ENCODE results near the gene TMTC4.

TMTC4 gene

GRCh38 chr13:100652510-100652909 is 22.1 kb downstream of the TMTC4 start:
- Histone ChIP-seq H3K27ac (no peak overlapping the region), H3K79me2 (no peaks in the 10 kb centered on the region), H3K9me3 (ENCODE audit: control insufficient read depth, low read length) (no peaks in the 10 kb centered on the region), H3K9ac (no peak overlapping the region), H3K4me2 (ENCODE audit: low read length) (no peak overlapping the region), H3K27me3 (ENCODE audit: control insufficient read depth, insufficient read depth, low read length) (no peaks in the 10 kb centered on the region), H3K4me3 (ENCODE audit: low read depth, low read length) (no peak overlapping the region), H3K36me3 (ENCODE audit: control insufficient read depth, insufficient read depth, low read length) (no peaks in the 10 kb centered on the region), H3K4me1 (no peaks in the 10 kb centered on the region), H2AFZ (no peak overlapping the region)
- TF ChIP-seq CTCF (IDR thresholded peaks at IDR 0.05): no peak

GRCh38 chr13:100650326-100650725 is 24.3 kb downstream of the TMTC4 start:
- Histone ChIP-seq H3K27me3 (ENCODE audit: control insufficient read depth, insufficient read depth, low read length) (no peaks in the 10 kb centered on the region), H3K9ac (no peak overlapping the region), H3K79me2 (no peaks in the 10 kb centered on the region), H3K4me3 (ENCODE audit: low read depth, low read length) (no peak overlapping the region), H3K4me2 (ENCODE audit: low read length) (no peak overlapping the region), H2AFZ (no peak overlapping the region), H3K4me1 (no peaks in the 10 kb centered on the region), H3K27ac (no peak overlapping the region), H3K9me3 (ENCODE audit: control insufficient read depth, low read length) (no peaks in the 10 kb centered on the region), H3K36me3 (ENCODE audit: control insufficient read depth, insufficient read depth, low read length) (no peaks in the 10 kb centered on the region)
- no peak for TF ChIP-seq CTCF (IDR thresholded peaks at IDR 0.05)

GRCh38 chr13:100648354-100648753 is 26.2 kb downstream of the TMTC4 start:
- H3K4me1 ChIP-seq: no peaks in the 10 kb centered on the region
- TF ChIP-seq CTCF (IDR thresholded peaks at IDR 0.05): no peak
- H2AFZ ChIP-seq: no peak overlapping the region
- H3K27me3 ChIP-seq (ENCODE audit: control insufficient read depth, insufficient read depth, low read length): no peaks in the 10 kb centered on the region
- H3K36me3 ChIP-seq (ENCODE audit: control insufficient read depth, insufficient read depth, low read length): no peaks in the 10 kb centered on the region
- H3K4me2 ChIP-seq (ENCODE audit: low read length): no peak overlapping the region
- no peak overlapping the region for H3K27ac ChIP-seq
- H3K9me3 ChIP-seq (ENCODE audit: control insufficient read depth, low read length): no peaks in the 10 kb centered on the region
- H3K4me3 ChIP-seq (ENCODE audit: low read depth, low read length): no peak overlapping the region
- H3K9ac ChIP-seq: no peak overlapping the region
- H3K79me2 ChIP-seq: no peaks in the 10 kb centered on the region

GRCh38 chr13:100646871-100647270 is 27.7 kb downstream of the TMTC4 start:
- H3K9ac ChIP-seq: no peak overlapping the region
- no peak overlapping the region for H3K4me2 ChIP-seq (ENCODE audit: low read length)
- H3K4me1 ChIP-seq: no peaks in the 10 kb centered on the region
- H3K36me3 ChIP-seq (ENCODE audit: control insufficient read depth, insufficient read depth, low read length): no peaks in the 10 kb centered on the region
- TF ChIP-seq CTCF (IDR thresholded peaks at IDR 0.05): no peak
- H2AFZ ChIP-seq: no peak overlapping the region
- no peak overlapping the region for H3K4me3 ChIP-seq (ENCODE audit: low read depth, low read length)
- H3K27me3 ChIP-seq (ENCODE audit: control insufficient read depth, insufficient read depth, low read length): no peaks in the 10 kb centered on the region
- H3K27ac ChIP-seq: no peak overlapping the region
- H3K9me3 ChIP-seq (ENCODE audit: control insufficient read depth, low read length): no peaks in the 10 kb centered on the region
- H3K79me2 ChIP-seq: no peaks in the 10 kb centered on the region

- H3K27ac ChIP-seq: no peak overlapping the region
- no peaks in the 10 kb centered on the region for H3K79me2 ChIP-seq
- TF ChIP-seq CTCF (IDR thresholded peaks at IDR 0.05): peak; percentile 19
- no peaks in the 10 kb centered on the region for H3K27me3 ChIP-seq (ENCODE audit: control insufficient read depth, insufficient read depth, low read length)
- H3K4me3 ChIP-seq (ENCODE audit: low read depth, low read length): no peak overlapping the region
- no peak overlapping the region for H3K4me2 ChIP-seq (ENCODE audit: low read length)
- no peaks in the 10 kb centered on the region for H3K4me1 ChIP-seq
- no peaks in the 10 kb centered on the region for H3K9me3 ChIP-seq (ENCODE audit: control insufficient read depth, low read length)
- H3K36me3 ChIP-seq (ENCODE audit: control insufficient read depth, insufficient read depth, low read length): no peaks in the 10 kb centered on the region
- no peak overlapping the region for H3K9ac ChIP-seq
- no peak overlapping the region for H2AFZ ChIP-seq
Observed at GRCh38 chr13:100646030-100646673, 28.4 kb downstream of the TMTC4 start.

Data from parathyroid adenoma (tissue), 2 donors.